ENCODE measurements around the gene UBAC2. TPM values are rescaled to one million over a fixed set of nuclear protein-coding genes. Genes with fewer than 3 reads are reported as not detected.

Gene UBAC2
- total and polyA plus RNA-seq, 4 donors, result 32.9 to 42.3 (median 35.3) TPM

DNA sequence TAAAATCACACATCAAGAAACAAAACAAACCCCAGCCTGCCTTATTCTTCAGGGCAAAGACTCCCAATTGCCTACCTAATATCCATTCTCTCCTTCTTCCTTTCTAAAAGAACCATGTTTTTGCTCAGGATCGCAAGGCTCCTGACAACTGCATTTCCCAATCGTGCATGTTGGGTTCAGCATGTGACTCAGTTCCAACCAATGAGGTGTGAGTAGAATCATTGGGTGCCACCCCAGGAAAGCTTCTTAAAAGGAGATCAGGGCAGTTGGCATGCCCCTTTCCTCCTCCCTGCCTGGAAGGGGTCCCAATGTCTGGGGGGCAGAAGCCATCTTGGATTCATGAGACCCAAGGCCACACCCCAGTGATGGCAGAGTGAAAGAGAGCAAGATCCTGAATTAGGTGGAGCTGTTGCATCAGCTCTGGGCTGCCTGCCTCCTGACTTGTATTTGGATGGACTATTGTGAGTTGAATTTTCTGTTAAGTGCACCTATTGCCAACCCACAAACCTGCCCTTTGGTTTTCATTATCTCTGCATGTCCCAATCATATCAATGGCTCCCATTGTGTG, 26.0 kb upstream of the UBAC2 start:
- no peak for TF ChIP-seq RAD21 (IDR thresholded peaks at IDR 0.05)
- no peak for TF ChIP-seq EGR1 (IDR thresholded peaks at IDR 0.05; ENCODE audit: low read depth in 2 of 2)
- TF ChIP-seq, protein P1, sequence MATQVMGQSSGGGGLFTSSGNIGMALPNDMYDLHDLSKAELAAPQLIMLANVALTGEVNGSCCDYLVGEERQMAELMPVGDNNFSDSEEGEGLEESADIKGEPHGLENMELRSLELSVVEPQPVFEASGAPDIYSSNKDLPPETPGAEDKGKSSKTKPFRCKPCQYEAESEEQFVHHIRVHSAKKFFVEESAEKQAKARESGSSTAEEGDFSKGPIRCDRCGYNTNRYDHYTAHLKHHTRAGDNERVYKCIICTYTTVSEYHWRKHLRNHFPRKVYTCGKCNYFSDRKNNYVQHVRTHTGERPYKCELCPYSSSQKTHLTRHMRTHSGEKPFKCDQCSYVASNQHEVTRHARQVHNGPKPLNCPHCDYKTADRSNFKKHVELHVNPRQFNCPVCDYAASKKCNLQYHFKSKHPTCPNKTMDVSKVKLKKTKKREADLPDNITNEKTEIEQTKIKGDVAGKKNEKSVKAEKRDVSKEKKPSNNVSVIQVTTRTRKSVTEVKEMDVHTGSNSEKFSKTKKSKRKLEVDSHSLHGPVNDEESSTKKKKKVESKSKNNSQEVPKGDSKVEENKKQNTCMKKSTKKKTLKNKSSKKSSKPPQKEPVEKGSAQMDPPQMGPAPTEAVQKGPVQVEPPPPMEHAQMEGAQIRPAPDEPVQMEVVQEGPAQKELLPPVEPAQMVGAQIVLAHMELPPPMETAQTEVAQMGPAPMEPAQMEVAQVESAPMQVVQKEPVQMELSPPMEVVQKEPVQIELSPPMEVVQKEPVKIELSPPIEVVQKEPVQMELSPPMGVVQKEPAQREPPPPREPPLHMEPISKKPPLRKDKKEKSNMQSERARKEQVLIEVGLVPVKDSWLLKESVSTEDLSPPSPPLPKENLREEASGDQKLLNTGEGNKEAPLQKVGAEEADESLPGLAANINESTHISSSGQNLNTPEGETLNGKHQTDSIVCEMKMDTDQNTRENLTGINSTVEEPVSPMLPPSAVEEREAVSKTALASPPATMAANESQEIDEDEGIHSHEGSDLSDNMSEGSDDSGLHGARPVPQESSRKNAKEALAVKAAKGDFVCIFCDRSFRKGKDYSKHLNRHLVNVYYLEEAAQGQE (IDR thresholded peaks at IDR 0.05), result no peak
- no peak for TF ChIP-seq GABPA (IDR thresholded peaks at IDR 0.05 in 1 of 2, conservative IDR thresholded peaks at IDR 0.05 in 1 of 2)
- TF ChIP-seq TAF1 (conservative IDR thresholded peaks at IDR 0.05), result no peak
- TF ChIP-seq FOXA2 (IDR thresholded peaks at IDR 0.05), result no peak
- TF ChIP-seq, protein P2, sequence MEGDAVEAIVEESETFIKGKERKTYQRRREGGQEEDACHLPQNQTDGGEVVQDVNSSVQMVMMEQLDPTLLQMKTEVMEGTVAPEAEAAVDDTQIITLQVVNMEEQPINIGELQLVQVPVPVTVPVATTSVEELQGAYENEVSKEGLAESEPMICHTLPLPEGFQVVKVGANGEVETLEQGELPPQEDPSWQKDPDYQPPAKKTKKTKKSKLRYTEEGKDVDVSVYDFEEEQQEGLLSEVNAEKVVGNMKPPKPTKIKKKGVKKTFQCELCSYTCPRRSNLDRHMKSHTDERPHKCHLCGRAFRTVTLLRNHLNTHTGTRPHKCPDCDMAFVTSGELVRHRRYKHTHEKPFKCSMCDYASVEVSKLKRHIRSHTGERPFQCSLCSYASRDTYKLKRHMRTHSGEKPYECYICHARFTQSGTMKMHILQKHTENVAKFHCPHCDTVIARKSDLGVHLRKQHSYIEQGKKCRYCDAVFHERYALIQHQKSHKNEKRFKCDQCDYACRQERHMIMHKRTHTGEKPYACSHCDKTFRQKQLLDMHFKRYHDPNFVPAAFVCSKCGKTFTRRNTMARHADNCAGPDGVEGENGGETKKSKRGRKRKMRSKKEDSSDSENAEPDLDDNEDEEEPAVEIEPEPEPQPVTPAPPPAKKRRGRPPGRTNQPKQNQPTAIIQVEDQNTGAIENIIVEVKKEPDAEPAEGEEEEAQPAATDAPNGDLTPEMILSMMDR (IDR thresholded peaks at IDR 0.05; ENCODE audit: low read depth, low read length, missing input control), result no peak
- TF ChIP-seq HNF4A (conservative IDR thresholded peaks at IDR 0.05), result no peak
- no peak for TF ChIP-seq RXRA (IDR thresholded peaks at IDR 0.05)
- TF ChIP-seq ZBTB33 (IDR thresholded peaks at IDR 0.05), result no peak
- TF ChIP-seq ATF3 (IDR thresholded peaks at IDR 0.05), result no peak
- TF ChIP-seq JUND (IDR thresholded peaks at IDR 0.05), result no peak
- TF ChIP-seq YY1 (IDR thresholded peaks at IDR 0.05), result no peak
- no peak for TF ChIP-seq NR2F2 (IDR thresholded peaks at IDR 0.05)
- TF ChIP-seq SP1 (IDR thresholded peaks at IDR 0.05), result no peak
- no peak for TF ChIP-seq FOXA1 (IDR thresholded peaks at IDR 0.05)
- TF ChIP-seq, protein P3, sequence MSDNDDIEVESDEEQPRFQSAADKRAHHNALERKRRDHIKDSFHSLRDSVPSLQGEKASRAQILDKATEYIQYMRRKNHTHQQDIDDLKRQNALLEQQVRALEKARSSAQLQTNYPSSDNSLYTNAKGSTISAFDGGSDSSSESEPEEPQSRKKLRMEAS (IDR thresholded peaks at IDR 0.05), result no peak
- no peak for TF ChIP-seq HNF4G (IDR thresholded peaks at IDR 0.05)

More for the DNA sequence above, 26.0 kb upstream of the UBAC2 start:
- H3K27me3 ChIP-seq (ENCODE audit: control insufficient read depth in 4 of 4, insufficient read depth in 4 of 4, low read length in 3 of 4), result peaks cover 0 to 8% (median 0%) of the 10 kb centered on the region in 4 donors
- no peaks in the 10 kb centered on the region for H3K36me3 ChIP-seq (ENCODE audit: control insufficient read depth in 4 of 4, insufficient read depth in 3 of 4, low read depth in 1 of 4, low read length in 3 of 4)
- no peak overlapping the region for H3K9ac ChIP-seq (ENCODE audit: low read depth in 1 of 2, low read length in 2 of 2)
- no peaks in the 10 kb centered on the region for H3K9me3 ChIP-seq (ENCODE audit: control insufficient read depth in 4 of 4, low read length in 3 of 4)
- no peak for DNase-seq (ENCODE audit: low spot score)
- no peak overlapping the region for H3K27ac ChIP-seq (ENCODE audit: low read depth in 1 of 2, low read length in 2 of 2)
- H3K4me3 ChIP-seq (ENCODE audit: low read depth in 1 of 3, low read length in 3 of 3), result no peak overlapping the region
- WGBS, result 61% methylated on average over 2 of the region's 2 CpGs
- peaks cover 0 to 7% (median 4%) of the 10 kb centered on the region in 4 donors for H3K4me1 ChIP-seq (ENCODE audit: control insufficient read depth in 4 of 4, insufficient read depth in 4 of 4, low read length in 3 of 4)
